GM04504 (cell line): Measurements from ENCODE around the gene SLC9A5.

Experiments
- DNase-seq: peaks from one replicate; pipeline ENCODE4 v3.0.0-alpha.2; 2012; ENCODE audit warnings: low read depth

Gene SLC9A5

DNA sequence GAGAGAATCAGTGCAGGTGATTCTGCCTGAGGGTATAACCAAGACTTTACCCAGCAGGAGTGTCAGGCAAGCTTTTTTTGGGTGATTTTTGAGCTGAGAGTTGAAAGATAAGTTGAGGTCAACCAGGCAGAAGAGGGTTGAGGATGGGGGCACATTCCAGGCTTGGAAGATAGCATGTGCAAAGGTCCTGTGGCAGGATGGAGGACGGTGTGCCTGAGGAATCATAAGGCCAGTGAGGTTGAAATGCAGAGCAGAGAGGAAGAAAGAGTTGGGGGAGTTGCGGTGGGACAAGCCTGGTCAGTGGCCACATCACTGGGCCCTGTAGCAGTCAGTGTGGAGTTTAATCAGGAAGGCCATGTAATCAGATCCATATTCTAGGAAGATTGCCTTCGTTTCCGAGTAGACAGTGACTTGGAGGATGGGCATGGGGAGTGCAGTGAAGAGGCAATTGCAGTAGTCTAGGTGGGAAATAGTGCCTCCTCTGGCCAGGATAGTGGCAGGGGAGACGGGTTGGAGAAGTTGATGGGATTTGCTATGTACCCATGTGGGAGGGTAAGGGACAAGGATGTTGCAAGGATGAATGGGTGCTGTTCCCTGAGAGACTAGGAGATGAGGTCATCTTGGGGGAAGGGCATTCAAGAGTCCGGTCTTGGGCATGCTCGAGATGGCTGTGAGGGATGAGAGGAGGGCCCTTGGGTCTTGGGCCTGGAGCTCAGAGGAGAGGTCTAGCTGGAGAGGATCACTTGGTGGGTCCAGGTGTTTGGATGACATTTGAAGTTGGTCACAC, 34.5 kb downstream of the SLC9A5 start:
- DNase-seq, result no peak

DNA sequence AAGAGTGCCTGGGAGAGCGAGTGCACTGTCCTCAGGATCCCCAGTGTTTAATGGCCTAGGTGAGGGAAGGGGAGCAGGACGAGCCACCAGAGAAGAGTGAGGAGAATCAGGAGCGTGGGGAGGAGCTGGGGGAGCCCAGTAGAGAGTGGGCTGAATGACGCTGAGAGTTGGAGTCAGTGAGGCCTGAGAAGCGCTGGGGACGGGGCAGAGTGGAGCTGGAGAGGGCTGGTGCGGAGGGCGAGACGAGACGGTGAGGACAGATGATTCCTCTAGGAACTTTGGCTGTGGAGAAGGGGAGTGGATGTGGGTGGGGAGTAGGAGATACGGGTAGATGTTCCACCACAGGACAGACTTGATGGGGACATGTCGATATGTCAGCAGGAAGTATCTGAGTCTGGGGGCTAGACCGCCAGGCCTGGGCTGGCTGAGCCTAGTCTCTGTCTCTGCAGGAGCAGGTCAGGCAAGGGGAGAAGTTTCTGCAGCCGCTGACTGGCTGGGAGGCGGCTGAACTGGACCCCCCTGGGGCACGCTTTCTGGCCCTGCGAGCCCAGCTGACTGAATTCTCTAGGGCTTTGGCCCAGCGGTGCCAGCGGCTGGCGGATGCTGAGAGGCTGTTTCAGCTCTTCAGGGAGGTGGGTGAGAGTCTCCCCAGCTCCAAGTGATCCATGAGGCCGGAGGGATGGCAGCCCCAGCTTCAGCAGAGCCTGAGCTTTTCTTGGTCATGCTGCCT, 35.2 kb downstream of the SLC9A5 start:
- no peak for DNase-seq

DNA sequence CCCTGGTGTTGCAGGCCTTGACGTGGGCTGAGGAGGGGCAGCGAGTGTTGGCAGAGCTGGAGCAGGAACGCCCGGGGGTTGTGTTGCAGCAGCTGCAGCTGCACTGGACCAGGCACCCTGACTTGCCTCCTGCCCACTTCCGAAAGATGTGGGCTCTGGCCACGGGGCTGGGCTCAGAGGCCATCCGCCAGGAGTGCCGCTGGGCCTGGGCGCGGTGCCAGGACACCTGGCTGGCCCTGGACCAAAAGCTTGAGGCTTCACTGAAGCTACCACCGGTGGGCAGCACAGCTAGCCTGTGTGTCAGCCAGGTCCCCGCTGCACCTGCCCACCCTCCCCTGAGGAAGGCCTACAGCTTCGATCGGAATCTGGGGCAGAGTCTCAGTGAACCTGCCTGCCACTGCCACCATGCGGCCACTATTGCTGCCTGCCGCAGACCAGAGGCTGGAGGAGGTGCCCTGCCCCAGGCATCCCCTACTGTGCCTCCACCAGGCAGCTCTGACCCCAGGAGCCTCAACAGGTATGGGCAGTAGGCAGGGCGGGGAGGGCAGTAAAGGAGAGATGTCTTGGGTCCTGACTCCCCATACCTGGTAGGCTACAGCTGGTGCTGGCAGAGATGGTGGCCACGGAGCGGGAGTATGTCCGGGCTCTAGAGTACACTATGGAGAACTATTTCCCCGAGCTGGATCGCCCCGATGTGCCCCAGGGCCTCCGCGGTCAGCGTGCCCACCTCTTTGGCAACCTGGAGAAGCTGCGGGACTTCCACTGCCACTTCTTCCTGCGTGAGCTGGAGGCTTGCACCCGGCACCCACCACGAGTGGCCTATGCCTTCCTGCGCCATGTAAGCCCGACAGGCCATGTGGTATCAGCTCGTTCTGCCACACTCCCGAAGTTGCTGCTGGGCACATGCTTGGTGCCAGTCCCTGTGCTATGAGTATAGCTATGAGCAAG, 36.2 kb downstream of the SLC9A5 start:
- DNase-seq, result no peak

DNA sequence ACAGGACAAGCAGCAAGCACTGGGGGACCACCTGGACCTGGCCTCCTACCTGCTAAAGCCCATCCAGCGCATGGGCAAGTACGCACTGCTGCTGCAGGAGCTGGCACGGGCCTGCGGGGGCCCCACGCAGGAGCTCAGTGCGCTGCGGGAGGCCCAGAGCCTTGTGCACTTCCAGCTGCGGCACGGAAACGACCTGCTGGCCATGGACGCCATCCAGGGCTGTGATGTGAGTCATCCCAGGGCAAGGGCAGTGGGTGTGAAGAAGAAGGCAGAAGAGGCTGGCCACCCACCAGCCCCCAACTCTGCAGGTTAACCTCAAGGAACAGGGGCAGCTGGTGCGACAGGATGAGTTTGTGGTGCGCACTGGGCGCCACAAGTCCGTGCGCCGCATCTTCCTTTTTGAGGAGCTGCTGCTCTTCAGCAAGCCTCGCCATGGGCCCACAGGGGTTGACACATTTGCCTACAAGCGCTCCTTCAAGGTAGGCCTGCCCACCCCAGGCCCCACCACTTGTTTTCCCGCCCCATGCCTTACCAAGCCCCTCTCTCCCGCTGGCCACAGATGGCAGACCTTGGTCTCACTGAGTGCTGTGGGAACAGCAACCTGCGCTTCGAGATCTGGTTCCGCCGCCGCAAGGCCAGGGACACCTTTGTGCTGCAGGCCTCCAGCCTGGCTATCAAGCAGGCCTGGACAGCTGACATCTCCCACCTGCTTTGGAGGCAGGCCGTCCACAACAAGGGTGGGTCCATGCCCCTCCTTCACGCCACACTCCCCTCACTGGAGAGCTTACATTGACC, 37.9 kb downstream of the SLC9A5 start:
- no peak for DNase-seq

DNA sequence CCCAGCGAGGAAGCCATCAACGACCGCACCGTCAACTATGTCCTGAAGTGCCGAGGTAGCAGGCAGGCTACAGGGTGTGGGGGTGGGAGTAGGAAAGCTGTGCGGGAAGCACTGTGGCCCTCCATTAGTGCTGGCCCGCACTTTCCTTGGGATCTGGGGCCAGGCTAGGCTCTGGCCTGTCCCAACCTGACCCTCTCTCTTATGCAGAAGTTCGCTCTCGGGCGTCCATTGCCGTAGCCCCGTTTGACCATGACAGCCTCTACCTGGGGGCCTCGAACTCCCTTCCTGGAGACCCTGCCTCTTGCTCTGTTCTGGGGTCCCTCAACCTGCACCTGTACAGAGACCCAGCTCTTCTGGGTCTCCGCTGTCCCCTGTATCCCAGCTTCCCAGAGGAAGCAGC, 39.2 kb downstream of the SLC9A5 start:
- no peak for DNase-seq

DNA sequence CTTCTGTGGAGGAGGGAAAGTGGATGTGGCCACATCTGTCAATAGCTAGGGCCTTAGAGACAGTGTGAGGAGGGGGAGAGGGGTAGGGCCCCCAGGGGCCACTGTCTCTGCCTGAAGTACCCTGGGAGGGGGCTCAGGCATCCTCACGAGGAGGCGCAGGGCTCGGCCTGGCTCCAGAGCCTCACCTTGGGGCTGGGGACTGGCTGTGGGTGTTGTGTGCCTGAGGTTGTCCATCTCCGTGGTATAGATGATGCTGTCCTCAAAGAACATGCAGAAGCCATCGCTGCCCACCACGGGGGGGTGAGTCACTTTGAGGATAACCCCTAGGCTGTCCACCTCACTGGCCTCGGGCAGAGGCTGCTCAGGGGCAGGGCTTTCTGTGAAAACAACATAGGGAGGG, 42.7 kb downstream of the SLC9A5 start:
- no peak for DNase-seq

DNA sequence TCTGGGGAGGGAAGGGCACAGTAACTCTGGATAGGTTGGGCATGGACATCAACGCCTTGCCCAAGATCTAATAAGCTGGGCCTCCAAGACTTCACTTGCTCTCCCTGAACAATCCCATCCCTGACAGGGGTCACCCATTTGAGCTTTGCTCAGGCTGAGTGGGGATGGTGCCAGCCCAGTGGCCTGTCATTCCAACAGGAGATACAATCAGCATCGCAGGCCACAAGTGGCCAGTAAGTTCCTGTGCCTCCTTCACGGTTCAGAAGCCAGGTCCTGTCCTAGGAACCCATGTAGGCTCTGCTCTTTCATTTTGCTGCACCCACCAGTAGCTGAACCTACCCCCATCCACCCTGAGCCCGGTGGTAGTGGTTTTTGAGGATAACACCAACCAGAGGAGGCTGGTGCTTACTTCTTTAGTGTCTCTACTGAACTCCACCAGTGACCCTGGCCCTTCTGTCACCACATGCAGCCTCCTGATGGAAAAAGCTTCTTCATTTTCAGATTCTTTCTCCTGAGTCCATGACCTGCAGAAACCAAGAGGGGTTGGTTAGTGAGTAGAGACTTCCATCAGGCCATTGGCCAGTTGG, 45.5 kb downstream of the SLC9A5 start:
- DNase-seq, result no peak

DNA sequence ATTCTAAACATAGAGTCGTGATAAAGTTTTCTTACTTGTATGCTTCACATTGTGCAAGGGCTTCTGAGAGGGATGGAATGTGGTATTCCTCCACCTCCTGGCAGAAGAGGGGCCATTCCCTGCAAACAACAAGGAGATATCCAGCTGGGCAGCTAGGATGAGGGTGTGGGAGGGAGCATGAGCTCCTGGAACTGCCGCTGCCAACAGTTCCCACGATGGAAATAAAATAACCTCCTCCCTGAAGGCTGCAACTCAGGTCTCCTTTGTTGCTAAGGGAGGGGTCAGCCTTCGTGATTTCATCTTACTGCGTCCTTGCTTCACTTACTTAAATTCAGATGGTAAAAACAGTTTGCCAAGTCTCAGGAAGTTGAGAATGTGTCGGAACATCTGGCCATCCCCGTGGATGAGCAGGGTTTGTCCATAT, 46.2 kb downstream of the SLC9A5 start:
- DNase-seq, result peak; percentile 59

- DNase-seq, result peak; percentile 66
These were observed 47.6 kb downstream of the SLC9A5 start for GRCh38 chr16:67296420-67296819.

- no peak for DNase-seq
These were observed 49.5 kb downstream of the SLC9A5 start for GRCh38 chr16:67298277-67298676.

- no peak for DNase-seq
These were observed 50.5 kb downstream of the SLC9A5 start for GRCh38 chr16:67299269-67299668.

GRCh38 chr16:67301080-67301782, 52.5 kb downstream of the SLC9A5 start:
- DNase-seq, result no peak

- DNase-seq, result no peak
These were observed 53.3 kb downstream of the SLC9A5 start for GRCh38 chr16:67302076-67302475.

- no peak for DNase-seq
These were observed 54.2 kb downstream of the SLC9A5 start for GRCh38 chr16:67302970-67303369.

DNA sequence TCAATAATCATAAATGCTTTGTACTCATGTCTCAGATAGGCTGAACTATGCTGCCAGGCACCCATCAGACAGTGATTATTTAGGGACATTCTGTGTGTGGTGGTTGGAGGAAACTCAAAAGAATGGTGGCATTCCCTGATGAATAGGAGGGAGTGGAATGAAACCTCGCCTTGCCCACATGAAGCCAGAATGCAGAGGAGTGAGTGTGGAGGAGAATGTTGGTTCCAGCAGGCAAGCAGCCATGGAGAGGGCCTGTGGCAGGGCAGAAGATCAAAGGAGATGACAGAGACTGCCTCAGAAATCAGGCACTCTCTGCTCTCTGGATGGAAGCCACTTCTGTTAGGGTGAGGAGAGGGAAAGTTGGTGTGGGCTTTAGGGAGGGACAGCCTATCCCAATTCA, 55.2 kb downstream of the SLC9A5 start:
- no peak for DNase-seq

DNA sequence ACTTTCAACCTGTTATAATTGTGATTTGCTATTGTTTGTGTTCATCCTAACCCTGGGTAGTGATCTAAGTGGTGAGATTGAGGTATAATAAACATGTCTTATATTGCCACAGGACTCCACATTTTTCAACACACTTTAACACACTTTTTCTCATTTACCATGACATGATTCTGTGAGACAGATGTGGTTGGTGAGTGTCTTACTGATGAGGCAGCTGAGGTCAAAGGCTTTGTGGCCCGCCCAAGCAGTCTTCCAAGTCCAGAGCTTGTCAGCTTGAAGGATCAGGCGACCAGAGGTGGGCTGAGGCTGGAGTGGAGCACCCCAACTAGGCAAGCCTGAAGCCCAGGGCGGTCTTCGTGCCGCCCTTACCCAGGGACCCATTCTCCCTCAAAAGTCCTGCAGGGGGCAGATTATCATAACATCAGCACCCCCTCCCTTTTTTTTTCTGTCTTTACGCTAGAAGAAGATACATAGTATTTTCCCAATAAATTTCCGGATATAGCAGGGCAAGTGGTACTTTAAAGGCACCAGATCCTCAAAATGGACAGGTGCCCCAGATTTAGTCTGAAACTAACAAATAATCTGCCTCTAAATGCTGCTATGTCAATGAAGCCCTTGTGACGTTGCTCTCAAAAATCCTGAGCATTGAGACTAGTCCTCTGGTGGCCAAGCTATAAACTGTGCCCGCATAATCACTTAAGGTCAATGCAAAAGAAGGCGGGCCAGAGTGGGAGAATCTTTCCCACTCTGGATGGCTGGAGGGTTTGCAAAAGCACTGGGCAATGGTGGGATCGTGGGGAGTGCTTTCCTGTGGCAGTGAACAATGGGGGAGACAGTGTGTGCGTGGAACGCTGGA, 56.7 kb downstream of the SLC9A5 start:
- DNase-seq, result no peak

DNA sequence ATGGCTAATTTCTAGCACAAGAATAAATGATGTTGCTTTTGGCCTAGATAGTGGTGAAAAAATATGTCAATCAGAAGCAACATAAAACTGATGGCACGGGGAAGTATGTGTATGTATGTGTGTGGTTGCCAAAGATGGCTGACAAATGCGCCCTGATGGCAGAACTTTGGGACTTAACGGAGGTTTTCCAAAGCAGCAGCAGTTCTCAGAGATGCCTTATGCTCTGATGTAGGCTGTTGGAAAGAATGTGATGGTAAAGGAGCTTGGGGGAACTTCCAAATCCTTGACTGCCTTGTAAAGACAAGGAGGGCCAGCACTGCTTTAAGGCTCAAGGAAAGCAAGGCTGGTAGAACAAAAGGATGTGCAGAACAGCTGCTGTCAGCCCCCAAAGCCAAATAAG, 61.8 kb downstream of the SLC9A5 start:
- no peak for DNase-seq

DNA sequence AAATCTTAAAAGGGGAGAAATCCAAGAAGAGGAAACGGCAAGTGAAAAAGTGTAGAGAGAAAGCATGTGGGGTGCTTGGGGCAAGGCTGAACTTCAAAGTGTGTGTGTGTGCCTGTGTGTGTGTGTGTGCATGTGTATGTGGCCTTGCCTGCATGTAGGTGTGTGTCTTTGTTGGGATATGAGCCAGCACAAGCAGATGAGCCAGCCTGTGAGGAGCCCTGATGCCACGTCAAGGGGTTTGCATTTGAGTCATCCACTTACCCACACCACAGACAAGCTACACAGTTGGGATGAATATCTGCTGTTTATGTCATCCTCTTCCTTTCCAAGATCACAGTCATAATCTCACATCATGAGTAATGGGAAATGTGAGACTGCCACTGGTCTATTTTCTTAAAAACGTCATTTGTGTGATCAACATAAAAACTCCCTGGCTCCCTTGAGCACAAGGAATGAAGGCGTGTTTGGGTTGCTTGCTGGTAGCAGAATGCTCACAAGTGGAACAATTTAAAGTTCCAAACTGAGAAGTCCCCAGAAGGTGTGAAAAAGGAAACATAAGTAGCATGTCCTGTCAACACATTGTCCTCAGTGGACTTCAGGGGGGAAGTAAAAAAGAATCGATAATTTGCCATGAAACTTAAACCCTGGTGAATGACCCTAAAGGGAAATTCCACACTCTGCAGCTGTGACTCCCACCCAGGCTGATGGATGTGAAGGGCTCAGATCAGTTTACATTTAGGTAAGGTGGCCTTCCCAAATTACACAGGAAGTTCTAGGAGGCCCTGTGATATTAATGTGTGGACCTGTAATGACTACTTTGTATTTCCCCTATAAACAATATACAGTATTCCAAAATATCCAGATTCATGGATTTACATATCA, 63.1 kb downstream of the SLC9A5 start:
- DNase-seq, result peak; percentile 98

DNA sequence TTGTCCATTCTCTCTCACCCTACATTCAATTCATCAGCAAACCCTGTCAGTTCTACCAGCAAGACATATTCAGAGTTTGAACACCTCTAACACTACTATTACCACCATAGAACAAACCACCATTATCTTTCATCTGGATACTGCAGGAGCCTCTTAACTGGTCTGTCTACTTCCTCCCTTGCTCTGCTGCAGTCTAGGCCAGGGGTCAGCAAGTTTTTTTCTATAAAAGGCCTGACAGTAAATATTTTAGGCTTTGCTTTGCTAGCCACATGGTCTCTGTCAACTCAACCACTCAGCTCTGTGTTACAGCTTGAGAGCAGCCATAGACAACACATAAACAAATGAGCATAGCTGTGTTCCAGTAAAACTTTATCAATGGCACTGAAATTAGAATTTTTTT, 63.9 kb downstream of the SLC9A5 start:
- DNase-seq, result no peak
